Testis (tissue), 3 donors: ENCODE data around the gene C11orf24. TPM values are rescaled to one million over a fixed set of nuclear protein-coding genes. Genes with fewer than 3 reads are reported as not detected.
"Not testable (repeated sequence)": the region's sequence is repeated elsewhere in the genome, so short reads cannot be mapped to it uniquely, and the experiment has no call there.

Experiments used
- DNase-seq: peaks from one replicate; pipeline ENCODE4 v3.0.0-alpha.2; 2019
- H3K27ac ChIP-seq, 2 donors: fragments of 200-600 bp; sonication (generic); one replicate each; pipeline ENCODE4 v1.5.1; 2019
- H3K27me3 ChIP-seq: fragments of 200-600 bp; sonication (generic); one replicate; pipeline ENCODE4 v1.5.1; 2019
- H3K36me3 ChIP-seq: fragments of 200-600 bp; sonication (generic); one replicate; pipeline ENCODE4 v1.5.1; 2017; ENCODE audit warnings: low read depth; ENCODE audit errors: missing control alignments
- H3K4me1 ChIP-seq: fragments of 200-600 bp; sonication (generic); one replicate; pipeline ENCODE4 v1.5.1; 2019
- H3K4me3 ChIP-seq, 2 donors: fragments of 200-600 bp; sonication (generic); one replicate each; pipeline ENCODE4 v1.5.1; 2017 to 2019
- H3K9me3 ChIP-seq: fragments of 200-600 bp; sonication (generic); one replicate; pipeline ENCODE4 v1.5.1; 2017
- POLR2A ChIP-seq: fragments of 450-650 bp; IDR thresholded peaks from one replicate; pipeline ENCODE4 v1.6.1; 2017; ENCODE audit warnings: antibody characterized with exemption, mild to moderate bottlenecking, moderate library complexity
- WGBS, 2 donors: methylation state at CpG; one replicate each; pipeline ENCODE4 v1.1.5; 2018; 5-methylcytosine and 5-hydroxymethylcytosine counted together
- intact Hi-C: fragments of 100-400 bp; cut with DNase I; formaldehyde crosslinking; loops from one replicate; pipeline ENCODE4 v1.15.1; 2023; ENCODE audit warnings: low total_unique reads
- polyA plus RNA-seq: library from polyadenylated mRNA; stranded (reverse); fragments of 350-450 nt; fragmentation: Illumina TruSeq; extraction: RNeasy Lipid Tissue Mini Kit (QIAGEN cat#74804); gene quantifications from one replicate; pipeline ENCODE4 v1.2.3, GENCODE V29; 2014; ENCODE audit warnings: low read depth, low replicate concordance; ENCODE audit not compliant: insufficient read depth
- total RNA-seq, 2 donors: library from RNA; depleted of rRNA; stranded (reverse); fragments of >200 nt; gene quantifications; one replicate each; pipeline ENCODE4 v1.2.3, GENCODE V29; 2016
- TF ChIP-seq, protein P1 (sequence below), 3 experiments: fragments of 450-650 bp in 2 of 3; fragments of 200-600 bp in 1 of 3; sonication (generic) in 1 of 3; IDR thresholded peaks; one replicate each; pipeline ENCODE4 v1.5.1; 2016 to 2019; ENCODE audit warnings: antibody characterized with exemption in 3 of 3, mild to moderate bottlenecking in 2 of 3, moderate library complexity in 1 of 3

The C11orf24 gene
- total and polyA plus RNA-seq, 3 donors from 2014 or later: 29.6 to 87.7 (median 65.7) TPM

DNA sequence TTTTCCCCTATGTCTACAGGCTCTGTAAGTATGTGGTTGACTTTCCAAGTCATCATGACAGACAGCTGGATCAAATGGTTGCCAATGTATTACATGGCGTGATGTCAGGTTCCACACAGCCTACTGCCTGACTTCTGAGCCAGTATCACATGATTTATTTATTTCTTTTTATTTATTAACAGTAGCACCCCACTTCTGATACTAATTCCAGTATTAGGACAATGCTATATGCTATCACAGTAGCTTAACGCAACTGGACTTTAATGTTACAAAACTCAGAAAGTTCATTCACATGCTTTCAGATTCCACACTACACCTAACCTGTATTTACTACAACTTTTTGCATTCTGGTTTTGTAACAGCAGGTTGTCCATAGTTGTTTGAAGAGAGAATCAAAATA is 17.7 kb upstream of the C11orf24 start:
- no peak for TF ChIP-seq POLR2A
- TF ChIP-seq, protein P1, sequence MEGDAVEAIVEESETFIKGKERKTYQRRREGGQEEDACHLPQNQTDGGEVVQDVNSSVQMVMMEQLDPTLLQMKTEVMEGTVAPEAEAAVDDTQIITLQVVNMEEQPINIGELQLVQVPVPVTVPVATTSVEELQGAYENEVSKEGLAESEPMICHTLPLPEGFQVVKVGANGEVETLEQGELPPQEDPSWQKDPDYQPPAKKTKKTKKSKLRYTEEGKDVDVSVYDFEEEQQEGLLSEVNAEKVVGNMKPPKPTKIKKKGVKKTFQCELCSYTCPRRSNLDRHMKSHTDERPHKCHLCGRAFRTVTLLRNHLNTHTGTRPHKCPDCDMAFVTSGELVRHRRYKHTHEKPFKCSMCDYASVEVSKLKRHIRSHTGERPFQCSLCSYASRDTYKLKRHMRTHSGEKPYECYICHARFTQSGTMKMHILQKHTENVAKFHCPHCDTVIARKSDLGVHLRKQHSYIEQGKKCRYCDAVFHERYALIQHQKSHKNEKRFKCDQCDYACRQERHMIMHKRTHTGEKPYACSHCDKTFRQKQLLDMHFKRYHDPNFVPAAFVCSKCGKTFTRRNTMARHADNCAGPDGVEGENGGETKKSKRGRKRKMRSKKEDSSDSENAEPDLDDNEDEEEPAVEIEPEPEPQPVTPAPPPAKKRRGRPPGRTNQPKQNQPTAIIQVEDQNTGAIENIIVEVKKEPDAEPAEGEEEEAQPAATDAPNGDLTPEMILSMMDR (IDR thresholded peaks at IDR 0.05): no peak
- H3K9me3 ChIP-seq: no peaks in the 10 kb centered on the region
- no peaks in the 10 kb centered on the region for H3K4me1 ChIP-seq
- no peaks in the 10 kb centered on the region for H3K36me3 ChIP-seq
- DNase-seq: no peak
- H3K27ac ChIP-seq: no peak overlapping the region
- H3K4me3 ChIP-seq: no peak overlapping the region
- no peaks in the 10 kb centered on the region for H3K27me3 ChIP-seq
- intact Hi-C loops: no loop called here
- WGBS, 2 donors: 90 to 95% methylated on average over 2 of the region's 2 CpGs

DNA sequence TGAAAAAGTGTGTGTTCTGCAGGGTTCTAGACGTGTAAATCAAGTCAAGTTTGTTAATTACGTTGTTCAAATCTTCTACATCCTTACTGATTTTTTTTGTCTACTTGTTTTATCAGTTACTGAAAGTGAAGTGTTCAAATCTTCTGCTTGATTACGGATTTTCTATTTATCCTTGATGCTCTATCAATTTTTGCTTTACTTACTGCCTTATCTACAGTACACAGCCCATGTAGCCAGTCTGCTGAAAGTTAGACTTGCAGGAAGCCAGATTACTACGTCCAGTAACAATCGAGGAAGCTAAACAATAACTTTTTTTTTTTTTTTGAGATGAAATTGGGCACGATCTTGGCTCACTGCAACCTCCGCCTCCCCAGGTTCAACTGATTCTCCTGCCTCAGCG is 15.6 kb upstream of the C11orf24 start:
- Histone ChIP-seq H3K27ac (no peak overlapping the region), H3K27me3 (no peaks in the 10 kb centered on the region), H3K9me3 (no peaks in the 10 kb centered on the region), H3K4me1 (no peaks in the 10 kb centered on the region), H3K4me3 (no peak overlapping the region), H3K36me3 (no peaks in the 10 kb centered on the region)
- intact Hi-C loops: no loop called here
- no peak for DNase-seq
- 85 to 87% methylated on average over 8 of the region's 8 CpGs for WGBS, 2 donors
- TF ChIP-seq, protein P1 (IDR thresholded peaks at IDR 0.05): no peak
- TF ChIP-seq POLR2A: no peak

DNA sequence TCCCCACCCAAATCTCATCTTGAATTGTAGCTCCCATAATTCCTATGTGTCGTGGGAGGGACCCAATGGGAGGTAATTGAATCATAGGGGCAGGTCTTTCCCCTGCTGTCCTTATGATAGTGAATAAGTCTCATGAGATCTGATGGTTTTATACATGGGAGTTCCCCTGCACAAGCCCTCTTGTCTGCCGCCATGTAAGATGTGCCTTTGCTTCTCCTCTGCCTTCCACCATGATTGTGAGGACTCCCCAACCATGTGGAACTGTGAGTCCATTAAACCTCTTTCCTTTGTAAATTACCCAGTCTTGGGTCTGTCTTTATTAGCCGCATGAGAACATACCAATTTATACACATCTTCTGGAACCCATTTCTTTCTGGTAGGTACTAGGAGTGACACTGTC is 12.8 kb upstream of the C11orf24 start:
- H3K4me3 ChIP-seq, H3K4me1 ChIP-seq, DNase-seq, H3K36me3 ChIP-seq, H3K9me3 ChIP-seq, intact Hi-C loops, H3K27ac ChIP-seq, H3K27me3 ChIP-seq: not testable (repeated sequence)
- WGBS, 2 donors: 94 to 97% methylated on average over 3 of the region's 3 CpGs

DNA sequence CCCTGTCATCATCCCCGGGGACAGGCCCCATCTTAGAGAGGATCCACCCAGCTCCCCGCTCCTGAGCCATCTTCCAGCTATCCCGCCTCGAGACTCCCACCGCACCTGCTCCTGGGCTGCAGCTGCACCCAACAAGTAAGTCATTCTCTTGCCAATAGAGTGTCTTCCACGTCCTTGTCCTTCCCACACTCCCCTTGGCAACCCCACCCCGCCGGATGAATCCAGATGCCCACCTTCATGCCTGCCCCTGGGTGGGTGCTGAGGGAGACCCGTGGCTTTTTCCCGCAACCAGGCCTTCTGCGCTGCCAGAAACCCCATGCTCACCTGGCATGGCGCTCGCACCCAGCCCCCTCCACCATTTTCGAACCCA is 11.1 kb upstream of the C11orf24 start:
- Histone ChIP-seq H3K36me3 (no peaks in the 10 kb centered on the region), H3K27ac (no peak overlapping the region), H3K4me3 (no peak overlapping the region), H3K27me3 (no peaks in the 10 kb centered on the region), H3K9me3 (no peaks in the 10 kb centered on the region), H3K4me1 (no peaks in the 10 kb centered on the region)
- no peak for DNase-seq
- 91 to 94% methylated on average over 14 of the region's 14 CpGs for WGBS, 2 donors
- TF ChIP-seq, protein P1 (IDR thresholded peaks at IDR 0.05): no peak
- no peak for TF ChIP-seq POLR2A
- intact Hi-C loops: no loop called here

DNA sequence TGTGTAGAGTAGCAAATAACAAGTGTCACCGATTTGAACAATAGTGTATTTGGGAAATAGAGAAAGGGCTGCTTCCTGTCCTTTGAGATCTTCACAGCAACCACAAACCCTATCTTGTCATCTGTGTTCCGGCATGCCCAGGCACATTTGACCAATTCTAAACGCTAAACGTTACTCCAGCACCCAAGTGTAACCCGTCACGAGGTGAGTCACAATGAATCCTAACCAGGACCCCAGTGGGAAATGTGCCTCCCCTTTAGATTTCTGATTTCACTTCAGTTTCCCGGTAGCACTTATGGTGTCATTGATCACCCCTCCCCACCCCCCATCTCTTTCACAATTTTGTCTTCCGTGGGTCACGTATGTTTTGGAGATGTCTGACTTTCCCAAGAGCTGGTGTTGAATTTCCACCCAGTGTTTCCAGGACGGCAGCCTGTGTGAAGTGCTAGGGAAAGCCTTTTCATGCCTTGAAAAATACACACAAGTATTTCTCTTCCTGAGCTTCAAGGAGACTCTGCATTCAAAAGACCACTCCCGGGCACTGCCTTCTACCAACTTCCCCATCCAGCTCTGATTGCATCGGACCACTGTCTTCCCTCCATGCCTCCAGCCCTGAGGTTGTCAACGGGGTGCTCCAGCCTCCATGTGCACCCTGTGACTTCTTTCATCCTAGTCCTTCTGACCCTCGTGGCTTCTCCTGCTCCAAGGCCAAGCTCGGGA is 10.5 kb upstream of the C11orf24 start:
- H3K36me3 ChIP-seq: no peaks in the 10 kb centered on the region
- intact Hi-C loops: no loop called here
- H3K4me3 ChIP-seq: no peak overlapping the region
- WGBS, 2 donors: 78 to 80% methylated on average over 15 of the region's 15 CpGs
- H3K9me3 ChIP-seq: no peaks in the 10 kb centered on the region
- no peaks in the 10 kb centered on the region for H3K27me3 ChIP-seq
- no peaks in the 10 kb centered on the region for H3K4me1 ChIP-seq
- TF ChIP-seq POLR2A: no peak
- TF ChIP-seq, protein P1 (IDR thresholded peaks at IDR 0.05): no peak
- H3K27ac ChIP-seq: no peak overlapping the region
- DNase-seq: no peak
